Endometrial microvascular endothelial cells (primary cell): ENCODE data around the gene DCDC2B. TPM values are rescaled to one million over a fixed set of nuclear protein-coding genes. Genes with fewer than 3 reads are reported as not detected.
"Not testable (repeated sequence)": the region's sequence is repeated elsewhere in the genome, so short reads cannot be mapped to it uniquely, and the experiment has no call there.

Experiments used
- in situ Hi-C: cut with HindIII; loops from 2 replicates; pipeline ENCODE4 v1.10.0; 2017; ENCODE audit warnings: low sequenced_read_pairs, low pct_unique_long_range_greater_than_20kb; ENCODE audit errors: inconsistent ontology term
- total RNA-seq: library from RNA; depleted of rRNA; stranded (reverse); fragments of >200 nt; gene quantifications from one replicate; pipeline ENCODE4 v1.2.3, GENCODE V29; 2015; ENCODE audit errors: inconsistent ontology term

Gene DCDC2B
- total RNA-seq, 1 donor from 2014 or later: not detected

GRCh38 chr1:32247983-32248889 is 39.3 kb downstream of the DCDC2B start:
- in situ Hi-C loops: loop anchor here (10.0 kb wide), 1 partner anchor 77 kb away; no protein-coding TSS in a partner anchor

GRCh38 chr1:32249831-32250525 is 41.1 kb downstream of the DCDC2B start:
- in situ Hi-C loops: loop anchor here (10.0 kb wide), 1 partner anchor 75 kb away; no protein-coding TSS in a partner anchor

GRCh38 chr1:32250893-32251716 is 42.2 kb downstream of the DCDC2B start, which contains the start of gene LCK:
LCK (plus strand) TSS chr1:32251265; CDS start chr1:32274330, 23,065 bp downstream.
- in situ Hi-C loops: no loop called here

GRCh38 chr1:32255072-32256071 is 46.5 kb downstream of the DCDC2B start:
- in situ Hi-C loops: no loop called here

- in situ Hi-C loops: no loop called here
These were observed 47.8 kb downstream of the DCDC2B start for GRCh38 chr1:32256473-32257226.

GRCh38 chr1:32257227-32257508 is 48.3 kb downstream of the DCDC2B start:
- in situ Hi-C loops: no loop called here

- in situ Hi-C loops: not testable (repeated sequence)
These were observed 54.3 kb downstream of the DCDC2B start for GRCh38 chr1:32263236-32263593.

- in situ Hi-C loops: no loop called here
These were observed 54.9 kb downstream of the DCDC2B start for GRCh38 chr1:32263744-32264143.

Other genes starting within 250 kb of the DCDC2B start
- gene KHDRBS1, start 195.2 kb upstream of the DCDC2B start, total RNA-seq: 106 TPM
- 19.7 TPM for gene TMEM39B, start 136.2 kb upstream of the DCDC2B start, total RNA-seq
- 52.8 TPM for gene KPNA6, start 101.0 kb upstream of the DCDC2B start, total RNA-seq
- gene TXLNA, start 29.4 kb upstream of the DCDC2B start, total RNA-seq: 69.8 TPM
- gene CCDC28B, start 8.5 kb upstream of the DCDC2B start, total RNA-seq: 6.9 TPM
- 1.2 TPM for gene IQCC, start 3.4 kb upstream of the DCDC2B start, total RNA-seq
- gene TMEM234, start 13.3 kb downstream of the DCDC2B start, total RNA-seq: 16.3 TPM
- 474 TPM for gene EIF3I, start 13.3 kb downstream of the DCDC2B start, total RNA-seq
- 9.3 TPM for gene FAM167B, start 38.1 kb downstream of the DCDC2B start, total RNA-seq
- gene LCK, start 42.2 kb downstream of the DCDC2B start, total RNA-seq: not detected
- gene HDAC1, start 83.0 kb downstream of the DCDC2B start, total RNA-seq: 173 TPM
- 70.8 TPM for gene MARCKSL1, start 127.1 kb downstream of the DCDC2B start, total RNA-seq
- 1.6 TPM for gene FAM229A, start 153.4 kb downstream of the DCDC2B start, total RNA-seq
- gene TSSK3, start 153.4 kb downstream of the DCDC2B start, total RNA-seq: not detected
- 67.0 TPM for gene BSDC1, start 185.4 kb downstream of the DCDC2B start, total RNA-seq